ENCODE results near the gene SLC28A1.
A peak's percentile ranks its signal among the peaks of the same experiment; 100 is the strongest.
"Not testable (repeated sequence)": the region's sequence is repeated elsewhere in the genome, so short reads cannot be mapped to it uniquely, and the experiment has no call there.

Gene SLC28A1

DNA sequence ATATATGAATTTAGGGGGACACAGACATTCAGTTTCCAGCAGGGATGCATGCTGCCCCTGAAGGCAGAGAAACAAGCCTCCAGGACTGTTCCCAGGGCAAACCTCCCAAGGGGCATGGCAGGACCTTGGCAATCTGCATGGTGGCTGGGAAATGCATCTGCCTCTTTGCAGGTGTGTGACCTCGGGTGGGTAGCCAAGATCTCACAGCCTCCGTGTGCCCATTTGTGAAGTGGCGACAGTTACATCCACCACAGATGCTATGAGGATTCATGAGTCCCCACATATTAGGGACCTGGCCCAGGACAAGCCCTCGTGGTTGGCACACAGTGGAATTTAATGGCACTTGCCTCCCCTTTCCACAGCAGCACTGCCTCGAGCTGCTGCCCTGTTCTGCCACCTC is 29.9 kb downstream of the SLC28A1 start:
- no peak for DNase-seq

DNA sequence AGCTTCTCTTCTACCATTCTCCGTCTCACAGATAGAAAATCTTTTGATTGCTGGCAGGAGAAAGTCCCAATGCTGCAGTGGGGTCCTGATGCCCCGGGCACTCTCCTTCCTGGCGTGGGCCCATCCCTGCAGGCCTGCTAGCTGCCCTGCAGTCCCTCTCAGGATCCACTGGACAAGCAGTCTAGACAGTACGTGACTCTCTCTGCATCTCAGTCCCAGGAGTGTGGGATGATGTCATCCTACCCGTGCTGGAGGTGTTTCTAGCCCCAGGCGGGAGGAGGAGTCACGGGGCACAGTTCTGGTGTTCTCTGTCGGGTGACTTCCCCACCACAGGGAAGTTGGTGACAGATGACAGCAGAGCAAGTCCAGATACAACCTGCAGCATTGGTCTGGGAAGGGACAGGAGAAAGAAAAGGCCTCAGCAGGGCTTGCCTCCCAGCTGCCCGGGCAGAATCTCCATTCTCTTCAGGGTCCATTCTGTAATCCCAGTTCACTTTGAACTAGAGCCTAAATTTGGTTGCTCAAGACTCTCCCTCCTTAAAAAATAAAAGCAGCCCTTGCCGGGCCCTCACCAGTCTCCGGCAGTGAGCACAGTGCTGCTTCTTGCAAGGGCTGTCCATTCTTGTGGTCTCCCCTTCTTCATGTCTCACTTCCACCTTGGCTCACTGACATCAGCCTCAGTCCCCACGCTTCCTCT is 30.6 kb downstream of the SLC28A1 start:
- peak; percentile 8 for DNase-seq

DNA sequence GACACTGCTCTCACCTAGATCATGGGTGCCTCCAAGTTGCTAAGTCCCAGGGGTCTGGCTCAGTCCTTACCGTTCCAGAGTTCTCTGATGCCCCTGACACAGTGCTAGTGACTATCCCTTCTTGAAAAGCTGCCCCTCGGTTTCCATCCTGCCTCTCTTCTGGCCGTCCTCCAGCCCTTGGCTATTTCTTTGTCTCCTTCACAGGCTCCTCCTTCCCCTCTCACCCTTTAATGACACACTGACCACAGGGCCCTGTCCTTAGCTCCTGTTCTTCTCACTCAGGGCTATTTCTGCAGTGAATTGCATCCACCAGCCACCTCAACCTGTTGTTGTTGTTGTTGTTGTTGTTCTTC is 31.1 kb downstream of the SLC28A1 start:
- DNase-seq = no peak

GRCh38 chr15:84917452-84917851 is 33.0 kb downstream of the SLC28A1 start:
- DNase-seq = no peak

- DNase-seq = no peak
These were observed 34.7 kb downstream of the SLC28A1 start for GRCh38 chr15:84919106-84919667.

- no peak for DNase-seq
These were observed 36.7 kb downstream of the SLC28A1 start for GRCh38 chr15:84921121-84921520.

- DNase-seq = no peak
These were observed 38.1 kb downstream of the SLC28A1 start for GRCh38 chr15:84922530-84922929.

- DNase-seq = no peak
These were observed 39.7 kb downstream of the SLC28A1 start for GRCh38 chr15:84924077-84924731.

- DNase-seq = not testable (repeated sequence)
These were observed 40.5 kb downstream of the SLC28A1 start for GRCh38 chr15:84924821-84925569.

DNA sequence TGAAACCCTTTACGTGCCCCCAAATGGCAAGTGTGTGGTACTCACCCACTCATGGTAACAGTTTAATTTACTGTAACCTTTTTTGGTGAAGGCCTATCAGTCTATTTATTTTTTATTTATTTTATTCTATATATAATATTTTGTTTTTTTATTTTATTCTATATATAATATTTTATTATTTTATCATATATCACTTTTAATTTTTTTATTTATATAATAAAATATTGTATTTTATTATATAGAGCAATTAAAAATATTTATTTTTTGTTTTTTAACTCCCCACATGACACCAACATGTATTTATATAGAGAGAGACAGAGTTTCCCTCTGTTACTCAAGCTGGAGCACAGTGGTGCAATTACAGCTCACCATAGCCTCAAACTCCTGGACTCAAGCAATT is 41.4 kb downstream of the SLC28A1 start:
- no peak for DNase-seq

- DNase-seq = no peak
These were observed 42.2 kb downstream of the SLC28A1 start for GRCh38 chr15:84926491-84927230.

GRCh38 chr15:84928843-84929168 is 44.3 kb downstream of the SLC28A1 start:
- DNase-seq = no peak

DNA sequence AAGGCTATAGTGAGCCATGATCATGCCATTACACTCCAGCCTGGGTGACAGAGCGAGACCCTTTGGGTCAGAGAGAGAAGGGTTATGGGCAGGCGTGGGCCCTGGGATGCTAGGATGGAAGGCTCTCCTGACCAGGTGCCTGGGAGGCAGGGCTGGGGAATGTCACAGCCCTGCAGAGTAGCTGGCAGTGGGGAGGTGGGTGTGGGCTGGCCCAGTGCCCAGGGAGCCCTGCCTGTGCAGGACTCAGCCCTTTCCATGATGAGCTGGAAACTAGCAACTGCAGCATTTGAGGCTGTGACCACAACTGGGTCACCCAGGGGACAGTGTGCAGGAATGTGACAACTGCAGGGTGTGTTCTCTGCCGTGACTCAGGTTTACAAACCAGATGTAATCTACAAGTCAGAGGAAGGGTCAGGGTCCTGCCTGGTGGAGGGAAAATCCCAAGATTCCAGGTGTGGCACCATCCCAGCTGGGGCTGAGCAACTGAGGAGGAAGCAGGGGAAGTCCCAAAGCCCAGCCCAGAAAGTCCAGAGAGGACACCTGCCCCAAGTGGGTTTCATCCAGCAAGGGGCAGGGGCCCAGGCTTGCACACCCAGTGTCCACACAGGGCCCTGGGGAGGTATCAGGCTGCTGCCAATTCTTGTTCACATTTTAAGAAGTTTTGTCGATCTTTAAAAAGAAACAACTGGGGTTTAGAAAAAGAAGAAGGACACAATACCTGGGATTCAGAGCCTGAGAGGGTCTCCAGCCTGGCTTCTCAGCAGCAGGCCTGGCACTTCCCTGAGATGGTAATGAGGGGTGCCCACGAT is 45.5 kb downstream of the SLC28A1 start:
- no peak for DNase-seq

DNA sequence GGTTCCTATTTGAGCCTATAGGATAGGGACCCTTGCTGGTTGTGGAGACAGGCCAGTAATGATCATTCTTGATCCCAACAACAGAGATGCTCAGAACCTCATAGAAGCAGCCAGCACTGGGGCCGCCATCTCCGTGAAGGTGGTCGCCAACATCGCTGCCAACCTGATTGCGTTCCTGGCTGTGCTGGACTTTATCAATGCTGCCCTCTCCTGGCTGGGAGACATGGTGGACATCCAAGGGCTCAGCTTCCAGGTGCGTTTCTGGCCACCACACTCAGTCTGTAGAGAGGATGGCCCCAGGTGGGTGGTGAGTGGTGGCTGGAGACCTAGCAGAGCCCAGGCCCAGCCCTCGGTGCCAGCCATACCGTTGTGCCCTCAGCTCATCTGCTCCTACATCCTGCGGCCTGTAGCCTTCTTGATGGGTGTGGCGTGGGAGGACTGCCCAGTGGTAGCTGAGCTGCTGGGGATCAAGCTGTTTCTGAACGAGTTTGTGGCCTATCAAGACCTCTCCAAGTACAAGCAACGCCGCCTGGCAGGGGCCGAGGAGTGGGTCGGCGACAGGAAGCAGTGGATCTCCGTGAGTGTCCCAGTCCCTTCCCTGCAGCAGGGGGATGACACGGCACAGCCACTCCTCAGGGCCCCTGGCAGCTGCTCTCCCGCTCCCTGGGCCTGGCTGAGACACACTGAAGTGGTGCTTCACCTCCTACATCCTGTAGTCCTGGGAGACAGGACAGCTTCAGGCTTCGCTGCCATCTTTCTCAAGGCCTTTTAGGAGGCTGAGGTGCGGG is 50.7 kb downstream of the SLC28A1 start:
- no peak for DNase-seq

DNA sequence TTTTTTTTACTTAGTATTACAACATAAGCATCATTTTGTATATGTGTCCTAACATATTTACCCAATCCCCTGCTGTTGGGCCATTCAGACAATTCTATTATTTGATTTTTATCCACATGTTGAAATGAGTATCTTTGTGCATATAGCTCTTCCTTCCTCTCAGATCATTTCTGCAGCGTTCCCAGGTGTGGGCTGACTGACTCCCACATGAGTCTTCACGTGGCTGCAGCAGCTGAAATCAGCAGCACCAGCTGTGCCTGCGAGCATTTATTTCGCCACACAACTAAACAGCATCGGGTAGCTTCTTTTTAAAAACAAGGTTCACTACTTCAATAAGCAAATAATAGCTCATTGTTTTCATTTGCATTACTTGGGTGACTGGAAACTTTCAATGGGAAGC is 52.7 kb downstream of the SLC28A1 start:
- no peak for DNase-seq

GRCh38 chr15:84938726-84939125 is 54.3 kb downstream of the SLC28A1 start:
- no peak for DNase-seq

- no peak for DNase-seq
These were observed 55.9 kb downstream of the SLC28A1 start for GRCh38 chr15:84940399-84940798.

DNA sequence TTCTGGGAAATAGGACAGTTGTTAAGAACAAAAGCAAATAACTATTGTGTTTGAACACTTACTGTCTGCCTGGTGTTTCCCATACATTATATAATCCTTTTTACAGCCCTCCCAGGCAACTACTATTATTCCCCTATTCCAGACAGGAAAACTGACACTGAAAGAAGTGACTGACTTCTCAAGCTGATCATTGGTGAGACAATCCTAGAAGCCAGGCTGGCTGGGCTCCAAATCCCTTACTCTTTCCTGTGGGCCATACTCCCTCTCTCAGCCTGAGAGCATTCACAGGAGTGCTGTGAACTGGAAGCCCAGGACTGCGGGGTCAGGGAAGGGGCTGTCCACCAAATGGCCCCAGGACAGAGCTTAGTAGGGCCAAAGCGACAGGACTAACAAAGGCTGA is 58.0 kb downstream of the SLC28A1 start:
- no peak for DNase-seq

DNA sequence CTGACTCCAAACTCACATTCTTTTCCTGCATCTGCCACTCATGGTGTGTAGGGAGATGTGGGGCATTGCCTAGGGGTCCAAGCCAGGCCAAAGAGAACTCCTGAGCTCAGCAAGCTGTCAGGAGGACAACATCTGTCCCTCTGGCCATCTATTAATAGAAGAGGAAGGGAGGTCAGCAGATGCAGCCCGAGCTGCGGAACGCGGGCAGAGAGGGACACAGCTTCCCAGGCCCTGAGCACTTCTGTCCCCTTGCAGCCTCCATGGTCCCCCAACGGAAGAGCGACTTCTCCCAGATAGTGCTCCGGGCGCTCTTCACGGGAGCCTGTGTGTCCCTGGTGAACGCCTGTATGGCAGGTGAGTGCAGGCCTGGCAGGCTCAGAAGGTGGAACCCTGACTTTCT is 59.8 kb downstream of the SLC28A1 start:
- no peak for DNase-seq

DNA sequence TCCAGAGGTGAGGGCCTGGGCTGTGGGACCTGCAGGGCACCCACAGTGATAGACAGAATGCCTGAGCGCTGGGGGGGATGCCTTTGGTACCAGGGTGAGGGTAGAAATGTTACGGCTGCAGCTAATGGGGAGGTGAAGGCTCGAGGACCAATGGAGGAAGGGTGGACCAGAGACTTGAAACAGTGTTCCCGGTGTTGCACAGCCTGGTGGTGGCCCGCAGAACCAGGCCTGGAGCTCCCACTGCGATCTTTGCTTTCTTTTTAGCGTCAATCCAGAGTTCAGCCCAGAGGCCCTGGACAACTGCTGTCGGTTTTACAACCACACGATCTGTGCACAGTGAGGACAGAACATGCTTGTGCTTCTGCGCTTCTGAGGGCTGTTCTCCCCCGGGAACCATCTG is 60.4 kb downstream of the SLC28A1 start:
- DNase-seq = no peak

GRCh38 chr15:84946772-84947489 is 62.5 kb downstream of the SLC28A1 start:
- DNase-seq = no peak

Measured in CD4-positive, alpha-beta T cell treated with Interferon gamma for 1 hour (primary cell).